Ascending aorta (tissue), 2 donors: Measurements from ENCODE around the gene NAT14. TPM values are rescaled to one million over a fixed set of nuclear protein-coding genes. Genes with fewer than 3 reads are reported as not detected.

Experiments used
- DNase-seq, 2 donors: peaks; one replicate each; pipeline ENCODE4 v3.0.0-alpha.2; 2019; ENCODE audit warnings: low spot score in 2 of 2
- H3K27ac ChIP-seq, 2 donors: fragments of 200-600 bp; sonication (generic); one replicate each; pipeline ENCODE4 v1.5.1; 2016 to 2017; ENCODE audit warnings: mild to moderate bottlenecking in 1 of 2
- H3K27me3 ChIP-seq: fragments of 200-600 bp; sonication (generic); one replicate; pipeline ENCODE4 v1.5.1; 2017
- H3K36me3 ChIP-seq, 2 donors: fragments of 200-600 bp; sonication (generic); one replicate each; pipeline ENCODE4 v1.5.1; 2016
- H3K4me1 ChIP-seq, 2 donors: fragments of 200-600 bp; sonication (generic); one replicate each; pipeline ENCODE4 v1.5.1; 2016 to 2017; ENCODE audit warnings: mild to moderate bottlenecking in 1 of 2
- H3K4me3 ChIP-seq, 2 donors: fragments of 200-600 bp; sonication (generic); one replicate each; pipeline ENCODE4 v1.5.1; 2016 to 2017; ENCODE audit warnings: mild to moderate bottlenecking in 1 of 2
- H3K9me3 ChIP-seq, 2 donors: fragments of 200-600 bp; sonication (generic); one replicate each; pipeline ENCODE4 v1.5.1; 2016
- CTCF ChIP-seq, 3 experiments: fragments of 200-600 bp in 2 of 3; fragments of 450-650 bp in 1 of 3; sonication (generic) in 2 of 3; IDR thresholded peaks; one replicate each; pipeline ENCODE4 v1.5.1; 2016 to 2019; ENCODE audit warnings: antibody characterized with exemption in 3 of 3, mild to moderate bottlenecking in 1 of 3, moderate library complexity in 1 of 3
- intact Hi-C: fragments of 100-400 bp; cut with DNase I; formaldehyde crosslinking; loops from one replicate; pipeline ENCODE4 v1.15.1; 2023
- total RNA-seq: library from RNA; depleted of rRNA; stranded (reverse); fragments of >200 nt; gene quantifications from one replicate; pipeline ENCODE4 v1.1.0, GENCODE V29; 2016

Gene NAT14
- total RNA-seq, 1 donor from 2014 or later = 21.6 TPM

DNA sequence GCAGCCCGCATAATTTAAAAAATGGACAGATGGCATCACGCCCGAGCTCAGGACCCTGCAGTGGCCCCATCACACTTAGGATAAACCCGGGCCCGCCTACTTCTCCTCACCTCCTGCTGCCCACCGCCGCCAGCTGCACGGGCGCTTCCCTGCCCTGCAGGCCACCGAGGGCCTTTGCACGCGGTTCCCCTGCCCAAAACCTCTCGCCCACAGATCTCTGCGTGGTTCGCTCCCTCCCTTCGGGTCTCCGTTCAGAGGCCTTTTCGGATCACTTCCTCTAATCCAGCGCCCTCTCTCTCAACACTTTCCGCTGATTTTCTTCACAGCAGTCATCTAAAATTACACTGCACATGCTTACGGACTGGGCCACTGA is 43.7 kb upstream of the NAT14 start:
- H3K36me3 ChIP-seq = no peaks in the 10 kb centered on the region
- TF ChIP-seq CTCF (IDR thresholded peaks at IDR 0.05) = no peak
- no peak overlapping the region for H3K4me3 ChIP-seq
- no peak overlapping the region for H3K27ac ChIP-seq
- intact Hi-C loops = no loop called here
- H3K4me1 ChIP-seq = no peaks in the 10 kb centered on the region
- DNase-seq = no peak
- no peaks in the 10 kb centered on the region for H3K9me3 ChIP-seq
- peaks cover 19% of the 10 kb centered on the region for H3K27me3 ChIP-seq

DNA sequence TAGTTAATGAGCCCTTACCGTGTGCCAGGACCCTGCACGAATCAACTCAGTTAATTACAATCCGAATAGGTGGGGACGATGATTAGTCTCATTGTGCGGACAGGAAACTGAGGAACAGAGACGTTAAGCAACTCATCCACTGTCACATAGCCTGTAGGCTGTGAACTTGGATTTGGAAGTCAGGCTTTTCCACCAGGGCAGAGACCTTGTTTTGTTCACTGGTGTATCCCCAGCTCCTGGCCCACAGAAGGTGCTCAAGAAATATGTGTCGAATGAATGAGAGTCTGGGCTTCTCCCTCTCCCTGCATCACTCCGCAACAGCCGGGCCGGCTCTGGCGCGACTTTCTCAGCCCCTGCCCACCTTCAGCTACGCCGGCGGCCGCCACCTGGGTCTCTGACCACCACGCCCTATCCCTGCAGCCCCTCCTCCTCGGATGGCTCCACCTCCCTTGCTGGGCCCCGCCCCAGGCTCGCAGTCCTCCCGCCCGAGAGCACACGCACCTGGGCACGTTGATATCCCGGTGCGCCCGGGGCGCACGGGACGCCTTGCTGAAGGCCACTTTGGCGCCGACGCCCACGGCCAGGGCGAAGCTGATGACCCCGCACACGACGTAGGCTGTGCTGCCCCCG is 43.2 kb upstream of the NAT14 start:
- Histone ChIP-seq H3K36me3 (no peaks in the 10 kb centered on the region), H3K4me1 (no peaks in the 10 kb centered on the region), H3K27ac (no peak overlapping the region), H3K4me3 (no peak overlapping the region), H3K27me3 (peaks cover 19% of the 10 kb centered on the region), H3K9me3 (no peaks in the 10 kb centered on the region)
- intact Hi-C loops = no loop called here
- DNase-seq = no peak
- TF ChIP-seq CTCF (IDR thresholded peaks at IDR 0.05) = no peak

- no peak overlapping the region for H3K4me3 ChIP-seq
- no peak for TF ChIP-seq CTCF (IDR thresholded peaks at IDR 0.05)
Measured at GRCh38 chr19:55442372-55442961, 42.5 kb upstream of the NAT14 start.

DNA sequence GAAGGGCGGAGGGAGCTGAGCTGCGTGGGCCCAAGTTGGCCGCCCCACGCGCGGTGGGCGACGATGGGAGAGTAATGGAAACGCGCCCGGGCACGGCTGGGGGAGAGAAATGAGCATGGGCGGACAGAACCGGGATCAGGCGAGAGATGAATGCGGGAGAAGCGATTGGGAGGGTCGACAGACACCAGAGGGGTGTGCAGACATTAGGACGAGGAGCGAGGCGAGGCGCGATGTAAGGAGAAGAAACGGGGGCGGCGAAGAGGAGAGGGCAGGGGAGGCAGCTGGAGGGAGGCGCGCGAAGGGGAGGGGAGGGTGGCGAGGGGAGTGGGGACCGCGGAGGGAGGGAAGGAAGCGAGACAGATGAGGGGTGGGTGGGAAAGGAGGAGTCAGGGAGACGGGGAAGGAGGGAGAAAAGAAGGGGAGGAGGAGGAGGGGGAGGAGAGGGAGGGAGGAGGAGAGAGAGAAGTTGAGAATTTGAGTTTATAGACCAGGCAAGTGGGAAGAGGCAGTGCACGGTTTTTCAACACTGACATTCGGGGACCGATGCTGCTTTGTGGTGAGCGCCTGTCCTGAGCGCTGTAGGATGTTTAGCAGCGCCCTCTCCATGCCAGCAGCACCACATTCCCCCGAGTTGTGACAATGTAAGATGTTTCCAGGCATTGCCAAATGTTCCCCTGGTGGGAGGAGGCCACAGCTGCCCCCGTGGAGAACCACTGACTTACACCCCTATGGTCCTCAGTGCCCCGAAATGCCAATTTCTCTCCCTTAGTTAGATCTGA is 41.8 kb upstream of the NAT14 start, which contains the start of gene SHISA7:
TSS of gene SHISA7 (minus strand) at position 256 of the 779 bp plus-strand sequence. CDS start 437 bp downstream, outside the sequence.
- Histone ChIP-seq H3K27ac (no peak within 1 kb of the TSS), H3K9me3 (no peaks in the 10 kb centered on the region), H3K4me1 (no peaks in the 10 kb centered on the region), H3K4me3 (no peak within 1 kb of the TSS), H3K36me3 (no peaks in the 10 kb centered on the region), H3K27me3 (peaks cover 15% of the 10 kb centered on the region)
- intact Hi-C loops = no loop called here
- DNase-seq = no peak
- no peak for TF ChIP-seq CTCF (IDR thresholded peaks at IDR 0.05)

More at GRCh38 chr19:55442372-55442961, 42.5 kb upstream of the NAT14 start:
- intact Hi-C loops = no loop called here
- no peaks in the 10 kb centered on the region for H3K4me1 ChIP-seq
- peaks cover 19% of the 10 kb centered on the region for H3K27me3 ChIP-seq
- no peaks in the 10 kb centered on the region for H3K9me3 ChIP-seq
- no peak for DNase-seq
- H3K36me3 ChIP-seq = no peaks in the 10 kb centered on the region
- no peak overlapping the region for H3K27ac ChIP-seq

DNA sequence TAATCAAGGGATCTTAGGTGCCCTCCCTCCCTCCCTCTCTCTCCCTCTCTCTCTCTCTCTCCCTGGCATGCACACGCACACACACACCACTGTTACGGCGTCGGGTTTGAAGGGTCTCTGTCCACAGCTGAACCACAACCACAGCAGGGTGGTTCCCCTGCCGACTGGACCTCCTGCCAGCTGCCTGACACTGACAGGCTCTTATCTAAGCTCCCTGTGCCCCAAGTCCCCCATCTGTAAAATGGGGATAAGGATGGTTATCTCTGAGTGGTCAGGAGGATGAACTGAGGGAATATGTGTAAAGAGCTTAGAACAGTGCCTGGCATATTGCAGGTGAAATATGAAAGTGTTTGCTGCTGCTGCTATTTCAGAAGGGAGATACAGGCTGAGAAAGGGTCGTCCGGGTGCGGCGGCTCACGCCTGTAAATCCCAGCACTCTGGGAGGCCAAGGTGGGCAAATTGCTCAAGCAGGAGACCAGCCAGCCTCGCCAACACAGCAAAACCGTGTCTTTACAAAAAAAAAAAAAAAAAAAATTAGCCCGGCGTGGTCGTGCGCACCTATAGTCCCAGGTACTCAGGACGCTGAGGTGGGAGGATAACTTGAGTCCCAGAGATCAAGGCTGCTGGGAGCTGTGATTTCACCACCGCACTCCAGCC is 41.0 kb upstream of the NAT14 start:
- no peaks in the 10 kb centered on the region for H3K4me1 ChIP-seq
- H3K36me3 ChIP-seq = no peaks in the 10 kb centered on the region
- intact Hi-C loops = no loop called here
- H3K27me3 ChIP-seq = peaks cover 15% of the 10 kb centered on the region
- no peak overlapping the region for H3K27ac ChIP-seq
- H3K4me3 ChIP-seq = no peak overlapping the region
- H3K9me3 ChIP-seq = no peaks in the 10 kb centered on the region
- TF ChIP-seq CTCF (IDR thresholded peaks at IDR 0.05) = no peak
- no peak for DNase-seq
